Measurements from ENCODE around the gene COLGALT1.

- TF ChIP-seq ZNF274 (IDR thresholded peaks at IDR 0.05; ENCODE audit: insufficient read depth, insufficient read length), result no peak
- no peak for TF ChIP-seq STAT3 (IDR thresholded peaks at IDR 0.05; ENCODE audit: low read depth, low read length)
- TF ChIP-seq BACH1 (IDR thresholded peaks at IDR 0.05; ENCODE audit: borderline replicate concordance), result no peak
- no peak for TF ChIP-seq PBX3 (IDR thresholded peaks at IDR 0.05; ENCODE audit: insufficient replicate concordance, low read depth, low read length)
- TF ChIP-seq ZNF217 (IDR thresholded peaks at IDR 0.05), result no peak
- no peak for TF ChIP-seq CTCF (IDR thresholded peaks at IDR 0.05 in 2 of 3, conservative IDR thresholded peaks at IDR 0.05 in 1 of 3; ENCODE audit: control insufficient read depth in 2 of 3, extremely low read depth in 1 of 3, insufficient read depth in 1 of 3, low read depth in 3 of 3, low read length in 3 of 3)
- no peak for TF ChIP-seq EGR1 (IDR thresholded peaks at IDR 0.05; ENCODE audit: borderline replicate concordance in 1 of 2, low read depth in 2 of 2, low read length in 2 of 2)
- no peak for TF ChIP-seq EP300 (IDR thresholded peaks at IDR 0.05; ENCODE audit: borderline replicate concordance in 1 of 2, control insufficient read depth in 1 of 2, low read depth in 2 of 2, low read length in 2 of 2)
- no peak for TF ChIP-seq ATF2 (IDR thresholded peaks at IDR 0.05; ENCODE audit: low read length)
Observed at GRCh38 chr19:17623224-17623935, 67.9 kb downstream of the COLGALT1 start.

Measured in GM12878 (cell line).